HUES64 (cell line): Measurements from ENCODE around the gene DCLRE1B. TPM values are rescaled to one million over a fixed set of nuclear protein-coding genes. Genes with fewer than 3 reads are reported as not detected.

ENCODE experiments used
- H3K27ac ChIP-seq: 2 replicates; pipeline ENCODE4 v1.7.0; 2013; ENCODE audit warnings: low read depth, low read length, inconsistent platforms
- H3K27me3 ChIP-seq: 2 replicates; pipeline ENCODE4 v1.6.1; 2013; ENCODE audit warnings: mild to moderate bottlenecking, low read length; ENCODE audit not compliant: insufficient read depth
- H3K36me3 ChIP-seq: 2 replicates; pipeline ENCODE4 v1.6.1; 2013; ENCODE audit warnings: mild to moderate bottlenecking, low read length; ENCODE audit not compliant: insufficient read depth
- H3K4me1 ChIP-seq: 2 replicates; pipeline ENCODE4 v1.6.1; 2013; ENCODE audit warnings: mild to moderate bottlenecking, low read length, moderate library complexity; ENCODE audit not compliant: insufficient read depth
- H3K4me3 ChIP-seq: 2 replicates; pipeline ENCODE4 v1.5.1; 2013; ENCODE audit warnings: mild to moderate bottlenecking, low read length, moderate library complexity
- H3K9ac ChIP-seq: 2 replicates; pipeline ENCODE4 v1.6.1; 2013; ENCODE audit warnings: mild to moderate bottlenecking, low read depth, low read length
- H3K9me3 ChIP-seq: 2 replicates; pipeline ENCODE4 v1.6.1; 2013; ENCODE audit warnings: low read depth, low read length; ENCODE audit not compliant: insufficient read depth
- WGBS: fragments of 150-250, 120-280 bp; methylation state at CpG from one replicate; pipeline ENCODE4 v1.1.7; 2013; ENCODE audit warnings: missing lambda C conversion rate; 5-methylcytosine and 5-hydroxymethylcytosine counted together
- polyA plus RNA-seq, 2 experiments: library from polyadenylated mRNA; stranded (reverse); fragments of 50-300 nt; gene quantifications; one replicate each; pipeline ENCODE4 v1.2.3, GENCODE V29; 2013

Gene DCLRE1B
- 9.4 TPM for polyA plus RNA-seq (2013, experiment 1 of 2)
- 10.0 TPM for polyA plus RNA-seq (2013, experiment 2 of 2)

- no peaks in the 10 kb centered on the region for H3K9me3 ChIP-seq
- under 1% methylated on average over 67 of the region's 67 CpGs for WGBS
Observed at GRCh38 chr1:113904674-113905434, at the start of gene DCLRE1B, which contains the start of gene AP4B1. Gene DCLRE1B, plus strand, starts transcription at chr1:113905326. Its CDS starts 261 bp downstream, at chr1:113905587. Gene AP4B1, minus strand, starts transcription at chr1:113904799. Its CDS starts 82 bp downstream, at chr1:113904717.

GRCh38 chr1:113855630-113856400 is 49.3 kb upstream of the DCLRE1B start:
- no peak overlapping the region for H3K27ac ChIP-seq
- WGBS, result 93% methylated on average over 4 of the region's 4 CpGs
- no peak overlapping the region for H3K4me3 ChIP-seq
- H3K36me3 ChIP-seq, result no peaks in the 10 kb centered on the region
- no peaks in the 10 kb centered on the region for H3K27me3 ChIP-seq
- H3K9ac ChIP-seq, result no peak overlapping the region
- H3K9me3 ChIP-seq, result no peaks in the 10 kb centered on the region
- H3K4me1 ChIP-seq, result no peaks in the 10 kb centered on the region

More at GRCh38 chr1:113904674-113905434, at the start of gene DCLRE1B, which contains the start of gene AP4B1:
- Histone ChIP-seq H3K27me3 (no peaks in the 10 kb centered on the region), H3K36me3 (peaks cover 38% of the 10 kb centered on the region), H3K27ac (peak within 1 kb of the TSS; percentile 84), H3K4me3 (peak within 1 kb of the TSS; percentile 98), H3K9ac (peak within 1 kb of the TSS; percentile 89), H3K4me1 (peaks cover 5% of the 10 kb centered on the region; the same call in 1 of the 2 replicates)

GRCh38 chr1:113856401-113856790 is 48.7 kb upstream of the DCLRE1B start:
- no peaks in the 10 kb centered on the region for H3K27me3 ChIP-seq
- no peaks in the 10 kb centered on the region for H3K36me3 ChIP-seq
- H3K9me3 ChIP-seq, result no peaks in the 10 kb centered on the region
- 94% methylated on average over 2 of the region's 2 CpGs for WGBS
- no peaks in the 10 kb centered on the region for H3K4me1 ChIP-seq
- H3K4me3 ChIP-seq, result no peak overlapping the region
- H3K27ac ChIP-seq, result no peak overlapping the region
- no peak overlapping the region for H3K9ac ChIP-seq

- Histone ChIP-seq H3K9ac (no peak overlapping the region), H3K4me3 (no peak overlapping the region), H3K27me3 (no peaks in the 10 kb centered on the region), H3K27ac (no peak overlapping the region), H3K4me1 (no peaks in the 10 kb centered on the region), H3K36me3 (no peaks in the 10 kb centered on the region), H3K9me3 (no peaks in the 10 kb centered on the region)
- 89% methylated on average over 3 of the region's 3 CpGs for WGBS
Observed at GRCh38 chr1:113857776-113858175, 47.4 kb upstream of the DCLRE1B start.

- Histone ChIP-seq H3K9me3 (no peaks in the 10 kb centered on the region), H3K4me1 (no peaks in the 10 kb centered on the region), H3K36me3 (no peaks in the 10 kb centered on the region), H3K27me3 (no peaks in the 10 kb centered on the region), H3K27ac (no peak overlapping the region), H3K4me3 (no peak overlapping the region), H3K9ac (no peak overlapping the region)
- 90% methylated on average over 3 of the region's 3 CpGs for WGBS
Observed at GRCh38 chr1:113858418-113858817, 46.7 kb upstream of the DCLRE1B start.

GRCh38 chr1:113858982-113859381 is 46.1 kb upstream of the DCLRE1B start:
- H3K36me3 ChIP-seq, result no peaks in the 10 kb centered on the region
- no CpG with 5 or more reads among the region's 1 CpG for WGBS
- no peaks in the 10 kb centered on the region for H3K27me3 ChIP-seq
- H3K9ac ChIP-seq, result no peak overlapping the region
- no peak overlapping the region for H3K4me3 ChIP-seq
- no peaks in the 10 kb centered on the region for H3K4me1 ChIP-seq
- H3K9me3 ChIP-seq, result no peaks in the 10 kb centered on the region
- no peak overlapping the region for H3K27ac ChIP-seq

GRCh38 chr1:113859478-113860175 is 45.5 kb upstream of the DCLRE1B start:
- no peak overlapping the region for H3K4me3 ChIP-seq
- H3K4me1 ChIP-seq, result no peaks in the 10 kb centered on the region
- no peaks in the 10 kb centered on the region for H3K9me3 ChIP-seq
- WGBS, result 95% methylated on average over 2 of the region's 3 CpGs
- H3K27me3 ChIP-seq, result no peaks in the 10 kb centered on the region
- no peaks in the 10 kb centered on the region for H3K36me3 ChIP-seq
- no peak overlapping the region for H3K27ac ChIP-seq
- H3K9ac ChIP-seq, result no peak overlapping the region

GRCh38 chr1:113860891-113861290 is 44.2 kb upstream of the DCLRE1B start:
- Histone ChIP-seq H3K36me3 (no peaks in the 10 kb centered on the region), H3K9ac (no peak overlapping the region), H3K9me3 (no peaks in the 10 kb centered on the region), H3K27ac (no peak overlapping the region), H3K27me3 (no peaks in the 10 kb centered on the region), H3K4me1 (no peaks in the 10 kb centered on the region), H3K4me3 (no peak overlapping the region)
- WGBS, result 90% methylated on average over 3 of the region's 3 CpGs

- Histone ChIP-seq H3K27ac (no peak overlapping the region), H3K9me3 (no peaks in the 10 kb centered on the region), H3K4me3 (no peak overlapping the region), H3K36me3 (no peaks in the 10 kb centered on the region), H3K4me1 (no peaks in the 10 kb centered on the region), H3K27me3 (no peaks in the 10 kb centered on the region), H3K9ac (no peak overlapping the region)
- WGBS, result 93% methylated on average over 4 of the region's 5 CpGs
Observed at GRCh38 chr1:113861641-113862040, 43.5 kb upstream of the DCLRE1B start.

GRCh38 chr1:113868387-113869083 is 36.6 kb upstream of the DCLRE1B start:
- H3K4me1 ChIP-seq, result no peaks in the 10 kb centered on the region
- H3K9me3 ChIP-seq, result no peaks in the 10 kb centered on the region
- H3K27ac ChIP-seq, result no peak overlapping the region
- no peak overlapping the region for H3K9ac ChIP-seq
- 98% methylated on average over 4 of the region's 4 CpGs for WGBS
- no peaks in the 10 kb centered on the region for H3K36me3 ChIP-seq
- H3K27me3 ChIP-seq, result no peaks in the 10 kb centered on the region
- H3K4me3 ChIP-seq, result no peak overlapping the region
